ENCODE results near the gene WDR70.
A peak's percentile ranks its signal among the peaks of the same experiment; 100 is the strongest.
"Not testable (repeated sequence)": the region's sequence is repeated elsewhere in the genome, so short reads cannot be mapped to it uniquely, and the experiment has no call there.

The WDR70 gene

DNA sequence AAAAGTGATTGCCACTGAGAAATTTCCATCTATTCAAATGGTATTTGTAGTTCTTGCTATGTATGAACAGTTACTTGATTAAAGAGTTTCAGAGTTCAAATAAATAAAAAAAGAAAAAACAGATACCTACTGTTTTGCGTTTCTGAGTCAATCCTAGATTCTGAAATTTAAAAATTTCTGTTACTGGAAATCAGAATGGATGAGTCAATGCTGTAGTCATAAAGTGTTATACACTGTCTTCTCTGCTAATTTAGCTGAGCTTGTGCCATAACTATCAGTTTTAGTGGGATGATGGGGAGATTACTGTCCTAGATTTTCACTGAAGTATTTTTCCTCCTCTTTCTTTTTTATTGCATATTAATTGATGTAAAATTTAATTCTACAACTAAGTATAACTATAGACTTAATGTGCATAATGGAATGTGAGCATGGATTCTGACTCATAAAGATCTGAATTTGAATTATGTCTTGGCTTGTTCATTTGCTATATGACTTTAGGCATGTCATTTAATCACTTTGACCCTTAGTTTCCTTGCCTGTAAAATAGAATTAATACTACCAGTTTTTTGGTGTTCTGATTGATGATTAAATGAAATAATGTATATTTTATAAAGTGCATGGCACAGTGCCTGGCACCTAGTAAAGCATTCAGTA is 75.4 kb downstream of the WDR70 start:
- not testable (repeated sequence) for DNase-seq

DNA sequence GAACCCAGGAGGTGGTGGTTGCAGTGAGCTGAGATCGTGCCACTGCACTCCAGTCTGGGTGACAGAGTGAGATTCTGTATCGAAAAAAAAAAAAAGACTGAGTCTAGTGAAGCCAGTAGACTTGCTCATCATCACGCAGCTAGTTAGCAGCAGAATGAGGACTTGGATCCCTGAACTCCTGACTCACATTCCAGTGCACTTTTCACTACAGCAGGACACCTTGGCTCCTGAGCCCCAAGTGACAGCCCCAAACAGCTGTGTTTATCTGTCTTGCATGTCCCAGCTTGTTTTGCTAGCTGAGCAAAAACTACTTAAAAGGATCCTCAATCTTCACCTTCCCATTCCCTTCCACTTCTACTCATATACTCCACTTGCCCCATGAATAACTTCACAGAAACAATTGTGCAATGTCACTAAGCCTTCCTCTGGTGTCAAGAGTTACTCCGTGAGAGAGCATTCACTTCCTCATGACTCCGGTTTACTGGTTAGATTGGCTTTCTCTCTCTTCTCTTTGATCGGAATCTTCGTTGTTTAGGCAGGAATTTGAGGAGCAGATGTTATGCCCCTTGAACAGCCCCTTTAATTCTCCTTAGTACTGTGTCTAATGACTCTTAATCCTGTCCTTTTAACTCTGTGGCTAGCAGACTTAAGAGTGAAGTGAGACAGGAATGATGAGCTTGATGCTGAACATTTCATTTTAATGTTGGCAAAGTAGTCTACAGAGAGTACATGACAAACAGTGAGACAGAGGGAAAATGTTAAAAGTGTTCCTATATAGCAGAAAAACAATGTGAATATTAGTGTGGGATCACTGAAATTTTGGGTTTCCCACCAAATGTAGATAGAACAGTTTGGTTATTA is 84.3 kb downstream of the WDR70 start:
- DNase-seq: not testable (repeated sequence)

DNA sequence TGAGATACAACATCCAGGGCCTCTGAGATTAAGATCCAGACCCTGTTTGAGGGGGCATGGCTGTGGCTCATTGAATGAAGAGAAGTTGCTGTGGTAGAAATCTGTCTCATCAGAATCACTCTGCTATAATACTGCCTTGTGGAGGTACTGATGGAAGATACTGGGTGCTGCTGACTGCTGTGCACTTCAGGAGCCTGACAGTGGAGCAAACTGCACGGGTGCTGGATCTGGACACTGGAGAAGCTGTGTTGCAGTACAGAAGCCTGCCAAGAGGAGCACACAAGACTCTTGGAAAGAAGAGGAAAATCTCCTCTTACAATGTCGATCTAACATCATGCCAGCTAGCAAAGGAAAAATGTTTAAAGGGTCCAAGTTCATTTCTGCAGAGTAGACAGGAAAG is 85.5 kb downstream of the WDR70 start:
- DNase-seq: peak in 13 of 51 donors; percentile 0 to 38 (median 3)

DNA sequence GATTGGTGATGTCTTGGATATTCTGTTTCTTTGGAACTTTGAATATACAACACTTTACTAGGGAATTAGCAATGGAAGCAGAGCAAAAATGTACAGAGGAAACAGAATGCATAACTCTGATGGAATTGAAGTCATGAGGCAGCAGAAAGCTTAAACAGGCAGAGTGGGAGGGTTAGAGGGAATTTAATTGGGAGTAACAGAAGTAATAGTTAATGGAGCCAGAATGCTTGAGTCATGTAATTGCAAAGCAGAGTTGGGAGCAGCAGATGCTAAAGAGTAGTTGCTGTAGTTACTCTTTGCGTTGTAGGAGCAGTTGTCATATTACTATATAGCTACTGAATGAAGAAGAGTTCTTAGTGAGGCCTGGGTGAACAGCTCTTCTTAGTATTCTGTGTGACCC is 90.3 kb downstream of the WDR70 start:
- peak in 1 of 51 donors; percentile 5 for DNase-seq

DNA sequence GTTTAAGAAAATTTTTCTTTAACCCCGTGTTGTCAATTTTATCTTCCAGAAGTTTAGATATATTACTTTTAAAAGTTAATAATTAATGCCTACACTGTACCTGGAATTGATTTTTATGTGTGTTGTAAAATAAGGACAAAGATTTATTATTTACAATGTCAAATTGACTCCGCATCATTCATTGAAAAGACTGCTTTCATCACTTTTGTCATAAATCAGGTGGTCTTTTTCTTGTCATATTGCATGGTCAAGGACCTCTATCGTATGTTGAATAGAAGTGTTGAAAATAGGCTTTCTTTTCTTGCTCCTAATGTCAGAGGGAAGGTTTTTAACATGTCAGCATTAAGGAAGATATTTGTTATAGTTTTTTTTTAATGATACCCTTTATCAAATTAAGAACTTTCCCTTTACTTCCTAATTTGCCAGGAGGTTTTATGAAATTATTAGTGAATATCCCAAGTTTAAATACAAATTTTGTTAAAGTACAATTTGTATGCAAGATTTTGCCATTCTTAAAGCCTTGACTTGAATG is 92.6 kb downstream of the WDR70 start:
- no peak for DNase-seq

DNA sequence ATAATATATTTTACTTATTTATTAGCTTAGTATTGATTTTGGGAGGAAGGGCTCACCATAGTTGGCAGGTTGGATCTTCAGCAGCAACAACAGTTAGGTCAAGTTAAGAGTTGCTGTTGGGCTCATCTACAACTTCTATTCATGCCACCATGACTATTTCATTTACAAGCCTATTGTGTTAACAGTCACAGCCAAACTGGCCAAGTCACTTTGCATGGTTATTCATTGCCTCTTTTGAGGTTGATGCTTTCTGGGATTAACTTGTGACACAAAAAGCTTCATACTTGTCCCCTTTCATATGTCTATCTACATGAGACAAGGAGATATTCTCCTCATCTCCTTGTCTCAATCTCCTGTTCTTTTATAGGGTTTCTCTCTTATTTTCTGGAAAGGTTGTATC is 98.3 kb downstream of the WDR70 start:
- no peak for DNase-seq

DNA sequence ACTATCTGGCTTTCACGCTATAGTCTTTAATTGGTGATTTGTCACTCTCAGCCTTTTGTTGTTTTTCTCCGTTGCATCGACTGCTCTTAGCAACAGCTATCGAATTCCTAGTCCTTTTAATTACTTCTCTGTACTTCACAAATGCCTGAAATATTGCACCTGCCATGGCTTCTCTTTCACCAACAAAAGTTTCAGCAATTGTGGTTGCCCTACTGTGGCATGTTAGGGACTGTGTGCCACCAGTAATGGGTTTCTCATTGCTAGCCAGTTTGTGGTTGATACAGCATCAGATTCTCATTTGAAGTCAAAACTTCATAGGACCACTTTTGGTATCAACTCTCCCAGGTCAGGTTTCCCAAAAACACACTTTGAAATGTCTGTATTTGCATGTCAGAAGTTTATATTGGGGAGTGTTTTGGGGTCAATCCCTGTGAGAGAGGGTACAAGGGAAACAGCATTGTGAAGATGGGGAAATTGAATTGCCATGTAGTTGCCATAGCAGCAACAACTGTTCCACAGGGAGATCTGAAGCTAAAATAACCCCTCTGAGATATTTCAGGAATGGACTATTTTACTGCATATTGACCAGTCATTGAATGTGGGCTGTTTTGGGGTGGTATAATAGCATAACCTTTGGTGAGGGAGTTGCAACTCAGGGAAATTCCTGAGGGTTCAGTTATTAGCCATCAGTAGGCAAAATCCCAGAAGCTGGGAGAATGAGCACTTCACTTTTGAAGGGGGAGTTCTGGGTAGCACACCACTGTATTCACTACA is 99.2 kb downstream of the WDR70 start:
- DNase-seq: no peak

DNA sequence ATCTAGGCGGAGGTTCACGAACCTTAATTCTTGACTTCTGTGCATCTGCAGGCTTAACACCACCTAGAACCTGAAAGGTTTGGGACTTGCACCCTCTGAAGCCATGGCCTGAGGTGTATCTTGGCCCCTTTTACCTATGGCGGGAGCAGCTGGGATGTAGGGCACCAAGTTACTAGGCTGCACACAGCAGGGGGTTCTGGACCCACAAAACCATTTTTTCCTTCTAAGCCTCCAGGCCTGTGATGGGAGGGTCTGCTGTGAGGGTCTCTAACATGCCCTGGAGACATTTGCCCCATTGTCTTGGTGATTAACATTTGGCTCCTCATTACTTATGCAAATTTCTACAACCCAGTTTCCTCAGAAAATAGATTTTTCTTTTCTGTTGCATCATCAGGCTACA is 102.3 kb downstream of the WDR70 start:
- DNase-seq: not testable (repeated sequence)

DNA sequence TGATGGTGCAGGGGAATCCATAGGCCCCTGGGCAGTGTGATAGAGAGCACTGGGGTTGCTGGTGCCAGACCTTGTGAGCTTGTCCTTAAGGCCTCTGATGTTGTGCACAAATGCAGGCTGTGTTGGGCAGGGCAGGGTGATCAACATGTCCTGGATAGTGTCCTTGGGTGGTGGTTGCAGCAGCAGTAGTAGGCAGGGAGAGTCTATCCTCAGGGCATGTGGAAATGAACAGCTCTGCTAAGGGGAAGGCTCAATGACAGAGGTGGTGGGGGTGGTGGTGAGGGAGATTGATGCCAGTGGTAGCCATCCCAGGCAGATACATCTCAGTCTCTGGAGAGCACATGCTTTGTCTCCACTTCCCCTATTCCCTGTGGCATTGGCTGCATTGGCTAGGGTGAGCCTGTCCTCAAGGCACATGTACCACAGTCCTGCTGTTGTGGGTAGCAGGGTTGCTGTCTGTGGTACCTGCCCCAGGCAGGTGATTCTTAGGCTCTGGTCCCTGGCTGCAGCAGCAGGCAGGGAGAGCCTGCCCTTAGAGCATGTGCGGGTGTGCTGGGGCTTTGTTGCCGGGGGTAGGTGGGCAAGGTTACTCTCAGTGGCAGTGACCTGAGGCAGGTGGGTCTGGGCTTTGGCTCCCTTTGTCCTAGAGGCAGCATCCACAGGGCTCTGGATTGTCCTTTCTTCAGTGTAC is 111.1 kb downstream of the WDR70 start:
- DNase-seq: no peak

DNA sequence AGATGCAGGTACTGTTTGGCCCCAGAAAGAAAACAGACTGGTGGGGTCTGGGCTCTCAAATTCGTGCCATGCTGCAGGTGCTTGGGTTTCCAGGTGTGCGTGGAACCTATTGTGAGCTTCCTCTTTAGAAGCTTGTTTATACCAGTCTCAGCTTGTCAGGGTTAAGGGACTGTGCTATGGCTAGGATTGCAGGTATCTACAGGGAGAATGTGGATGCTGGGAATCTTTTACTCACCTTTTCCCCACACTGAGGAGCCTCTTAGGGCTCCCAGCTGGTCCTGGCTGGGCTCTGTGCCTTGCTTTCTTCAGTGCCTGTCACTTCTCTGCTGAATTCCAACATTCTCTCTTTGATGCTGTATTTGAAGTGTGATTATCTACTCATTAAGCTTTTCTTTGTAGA is 111.8 kb downstream of the WDR70 start:
- DNase-seq: no peak

DNA sequence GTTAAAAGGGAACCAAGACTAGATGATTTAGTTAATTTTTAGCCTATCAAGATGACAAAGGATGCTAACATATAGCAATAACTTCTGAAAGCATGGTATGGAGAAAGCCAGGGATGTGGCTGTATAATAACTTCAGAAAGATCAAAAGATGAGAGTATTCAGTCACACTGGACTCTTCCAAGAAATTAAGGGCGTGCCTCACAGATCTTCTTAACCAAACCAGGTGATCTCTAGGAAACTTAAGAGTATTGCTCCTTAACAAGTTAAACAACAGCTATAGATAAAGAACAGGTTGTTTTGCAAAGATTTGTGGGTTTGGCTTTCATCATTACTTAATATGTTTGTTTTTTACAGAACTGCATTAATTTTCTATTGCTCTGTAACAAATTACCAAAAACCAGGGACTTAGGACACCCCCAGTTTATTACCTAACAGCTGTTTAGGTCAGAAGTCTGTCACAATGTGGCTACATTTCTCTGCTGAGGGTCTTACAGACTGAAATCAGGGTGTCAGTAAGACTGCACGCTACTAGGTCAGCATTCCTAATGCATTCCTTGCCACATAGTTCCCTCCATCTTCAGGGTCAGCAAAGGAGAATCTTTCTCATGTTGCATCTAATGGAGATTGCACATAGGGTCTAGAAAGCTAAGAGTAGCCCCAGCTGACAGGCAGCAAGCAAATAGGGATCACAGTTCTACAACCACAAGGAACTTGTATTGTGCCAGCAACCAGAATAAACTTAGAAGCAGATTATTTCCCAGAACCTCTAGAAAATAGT is 113.8 kb downstream of the WDR70 start:
- DNase-seq: no peak

DNA sequence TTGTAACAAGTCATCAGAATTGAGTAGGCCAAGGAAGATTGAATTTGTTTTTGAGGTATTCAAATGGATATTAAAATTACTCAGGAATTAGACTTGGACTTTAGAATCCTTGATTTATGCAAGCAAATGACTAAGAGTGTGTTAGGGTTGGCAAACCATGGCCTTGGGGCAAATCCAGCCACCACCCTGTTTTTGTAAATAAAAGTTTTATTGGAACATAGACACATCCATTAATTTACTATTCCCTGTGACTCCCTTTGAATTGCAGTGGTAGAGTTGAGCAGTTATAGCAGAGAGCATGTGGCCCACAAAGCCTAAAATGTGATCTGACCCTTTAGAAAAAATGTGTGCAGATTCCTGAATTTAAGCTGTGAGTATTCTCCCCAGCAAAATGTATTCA is 115.6 kb downstream of the WDR70 start:
- no peak for DNase-seq

DNA sequence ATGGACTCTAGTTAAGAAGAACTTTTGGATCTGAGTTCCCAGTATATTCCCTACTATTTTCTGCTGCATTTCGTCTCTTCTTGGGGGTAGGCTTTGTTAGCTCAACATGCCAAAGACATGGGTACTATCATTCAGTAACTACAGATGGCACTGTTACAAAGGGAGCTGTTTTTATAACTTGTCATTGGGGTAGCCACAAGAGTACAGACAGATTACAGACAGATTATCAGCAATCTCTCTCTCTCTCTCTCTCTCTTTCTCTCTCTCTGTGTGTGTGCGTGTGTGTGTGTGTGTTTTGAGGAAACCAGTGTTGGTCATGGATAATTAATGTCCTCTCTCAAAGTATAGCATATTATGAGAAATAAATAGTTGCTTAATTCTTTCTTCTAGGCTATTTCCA is 116.1 kb downstream of the WDR70 start:
- DNase-seq: no peak

DNA sequence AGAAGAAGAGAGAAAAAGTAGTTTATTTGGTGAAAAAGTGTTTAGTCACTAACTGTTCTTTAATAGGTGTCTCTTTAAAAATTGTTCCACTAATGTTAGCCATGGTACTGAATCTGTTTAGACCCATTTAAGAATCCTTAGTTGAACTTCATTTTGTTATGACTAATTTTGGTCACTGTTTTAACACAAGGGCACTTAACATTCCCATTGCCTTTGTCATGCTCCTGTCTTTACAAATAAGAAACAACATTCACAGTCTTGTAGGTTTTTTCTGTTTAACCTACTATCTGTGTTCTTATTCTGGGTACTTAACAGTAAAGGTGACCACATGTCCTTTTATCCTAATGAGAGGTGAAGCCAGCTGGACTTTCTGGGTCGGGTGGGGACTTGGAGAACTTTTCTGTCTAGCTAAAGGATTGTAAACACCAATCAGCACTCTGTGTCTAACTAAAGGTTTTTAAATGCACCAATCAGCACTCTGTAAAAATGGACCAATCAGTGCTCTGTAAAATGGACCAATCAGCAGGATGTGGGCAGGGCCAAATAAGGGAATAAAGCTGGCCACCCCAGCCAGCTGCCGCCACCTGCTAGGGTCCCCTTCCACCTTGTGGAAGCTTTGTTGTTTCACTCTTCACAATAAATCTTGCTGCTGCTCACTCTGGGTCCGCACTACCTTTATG is 116.7 kb downstream of the WDR70 start:
- DNase-seq: no peak

DNA sequence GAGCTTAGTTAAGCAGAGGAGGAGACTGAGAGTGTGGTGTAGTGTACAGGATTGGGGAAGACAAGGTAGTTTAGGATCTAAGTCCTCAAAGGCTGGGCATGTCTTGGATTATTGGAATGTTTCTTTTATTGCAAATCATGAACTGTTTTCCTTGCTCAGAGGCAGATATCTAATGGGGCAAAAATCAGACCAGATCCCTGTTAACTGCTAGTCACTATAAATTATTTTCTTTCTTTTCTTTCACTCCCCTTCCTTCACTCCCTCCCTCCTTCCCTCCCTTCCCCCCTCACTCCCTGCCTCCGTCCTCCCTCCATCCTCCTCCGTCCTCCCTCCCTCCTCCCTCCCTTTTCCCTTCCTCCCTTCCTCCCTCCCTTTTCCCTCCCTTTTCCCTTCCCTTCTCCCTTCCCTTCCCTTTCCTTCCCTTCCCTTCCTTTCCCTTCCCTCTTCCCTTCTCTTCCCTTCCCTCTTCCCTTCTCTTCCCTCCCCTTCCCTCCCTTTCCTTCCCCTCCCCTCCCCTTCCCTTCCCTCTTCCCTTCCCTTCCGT is 117.9 kb downstream of the WDR70 start:
- DNase-seq: no peak

DNA sequence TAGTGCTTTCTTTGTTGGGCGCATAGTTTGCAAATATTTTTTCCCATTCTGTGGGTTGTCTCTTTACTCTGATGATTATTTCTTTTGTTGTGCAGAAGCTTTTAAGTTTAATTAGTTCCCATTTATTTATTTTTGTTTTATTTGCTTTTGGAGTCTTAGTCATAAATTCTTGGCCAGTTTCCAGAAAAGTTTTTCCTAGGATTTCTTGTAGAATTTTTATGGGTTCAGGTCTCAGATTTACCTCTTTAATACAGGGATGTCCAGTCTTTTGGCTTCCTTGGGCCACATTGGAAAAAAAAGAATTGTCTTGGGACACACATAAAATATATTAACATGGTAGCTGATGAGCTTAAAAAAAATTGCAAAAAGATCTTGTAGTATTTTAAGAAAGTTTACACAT is 122.0 kb downstream of the WDR70 start:
- DNase-seq: no peak

DNA sequence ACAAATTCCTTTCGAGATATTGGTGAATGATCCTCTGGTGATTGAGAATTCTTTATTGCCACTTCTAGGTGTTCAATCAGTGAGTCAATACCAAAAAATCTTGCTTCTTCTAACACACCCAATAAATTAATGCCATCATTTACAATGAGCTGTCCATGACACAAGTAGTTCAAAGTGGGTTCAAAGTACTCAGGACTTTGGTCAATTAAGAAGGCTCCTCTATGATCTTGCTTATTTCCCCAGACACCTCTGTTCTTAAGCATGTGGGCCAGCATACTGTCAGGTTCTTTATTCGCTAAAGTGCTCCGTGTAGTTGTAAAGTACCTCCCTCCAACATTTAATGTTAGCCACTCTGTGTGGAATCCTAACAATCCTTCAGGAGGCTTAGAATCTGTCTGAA is 127.1 kb downstream of the WDR70 start:
- DNase-seq: no peak

DNA sequence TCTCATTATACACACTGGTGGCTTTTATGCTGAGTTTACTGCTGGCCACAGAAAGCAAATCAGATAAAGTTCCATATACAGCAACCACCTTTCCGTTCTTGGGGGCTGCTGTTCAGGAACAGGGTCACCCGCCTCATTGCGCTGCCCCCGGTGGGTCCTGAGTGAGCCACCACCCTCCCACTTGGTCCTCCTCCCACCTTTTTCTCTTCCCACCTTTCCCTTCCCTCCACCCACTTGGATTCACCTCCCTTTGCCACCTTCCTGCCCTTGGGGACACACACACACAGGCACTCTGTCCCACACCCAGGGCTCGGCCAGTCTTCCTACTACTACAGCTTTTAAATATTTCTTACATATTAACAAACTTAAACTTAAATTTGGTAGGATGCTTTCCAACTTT is 127.6 kb downstream of the WDR70 start:
- DNase-seq: no peak

DNA sequence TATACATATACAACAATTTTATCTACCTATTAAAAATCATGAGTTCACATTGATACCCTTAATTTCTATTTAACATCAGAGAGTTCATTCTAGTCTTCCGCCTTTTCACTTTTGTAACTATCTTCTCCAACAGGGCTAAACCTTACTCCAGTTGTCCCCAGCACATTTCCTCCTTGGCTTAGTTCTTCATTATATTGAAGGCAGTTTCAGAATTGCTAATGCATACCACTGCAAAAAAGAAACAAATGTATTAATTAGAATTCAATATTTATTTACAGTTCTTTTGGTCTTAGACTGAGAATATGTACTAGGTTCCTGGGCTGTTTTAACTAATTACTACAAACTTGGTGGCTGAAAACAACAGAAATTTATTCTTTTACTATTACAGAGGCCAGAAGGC is 132.5 kb downstream of the WDR70 start:
- no peak for DNase-seq

DNA sequence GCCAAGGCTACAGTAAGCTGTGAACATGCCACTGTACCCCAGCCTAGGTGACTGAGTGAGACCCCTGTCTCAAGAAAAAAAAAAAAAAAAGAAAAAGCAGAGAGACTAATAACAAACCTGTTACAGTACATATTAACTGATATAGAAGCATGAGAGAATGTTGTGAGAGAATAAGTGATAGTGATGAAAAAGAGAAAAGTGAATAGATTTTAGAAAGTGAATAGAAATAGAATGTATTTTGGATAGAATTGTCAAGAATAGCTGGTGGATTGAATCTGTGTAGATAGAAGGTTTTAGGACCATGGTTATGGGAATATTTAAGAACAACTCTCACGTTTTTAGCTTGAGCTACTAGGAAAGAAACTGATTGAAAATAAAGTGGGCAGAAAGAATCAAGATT is 135.8 kb downstream of the WDR70 start:
- no peak for DNase-seq

Measured in hypothalamus (tissue), 51 donors.